ENCODE results near the gene AATK.

The AATK gene

GRCh38 chr17:81071761-81072741 lies 94.0 kb downstream of the AATK start:
- no peak for DNase-seq (ENCODE audit: low read depth, low spot score)

GRCh38 chr17:81070541-81071246 lies 95.3 kb downstream of the AATK start:
- no peak for DNase-seq (ENCODE audit: low read depth, low spot score)

- DNase-seq (ENCODE audit: low read depth, low spot score), result no peak
Observed at GRCh38 chr17:81069135-81069645, 96.8 kb downstream of the AATK start.

GRCh38 chr17:81068411-81069134 lies 97.4 kb downstream of the AATK start:
- no peak for DNase-seq (ENCODE audit: low read depth, low spot score)

GRCh38 chr17:81067391-81067811 lies 98.6 kb downstream of the AATK start:
- no peak for DNase-seq (ENCODE audit: low read depth, low spot score)

All from iPS DF 19.7 (cell line).